ENCODE measurements around the gene LRP8.
A peak's percentile ranks its signal among the peaks of the same experiment; 100 is the strongest.

Gene LRP8

GRCh38 chr1:53304527-53304926 lies 23.3 kb downstream of the LRP8 start:
- DNase-seq (ENCODE audit: low read depth in 2 of 2) = no peak

DNA sequence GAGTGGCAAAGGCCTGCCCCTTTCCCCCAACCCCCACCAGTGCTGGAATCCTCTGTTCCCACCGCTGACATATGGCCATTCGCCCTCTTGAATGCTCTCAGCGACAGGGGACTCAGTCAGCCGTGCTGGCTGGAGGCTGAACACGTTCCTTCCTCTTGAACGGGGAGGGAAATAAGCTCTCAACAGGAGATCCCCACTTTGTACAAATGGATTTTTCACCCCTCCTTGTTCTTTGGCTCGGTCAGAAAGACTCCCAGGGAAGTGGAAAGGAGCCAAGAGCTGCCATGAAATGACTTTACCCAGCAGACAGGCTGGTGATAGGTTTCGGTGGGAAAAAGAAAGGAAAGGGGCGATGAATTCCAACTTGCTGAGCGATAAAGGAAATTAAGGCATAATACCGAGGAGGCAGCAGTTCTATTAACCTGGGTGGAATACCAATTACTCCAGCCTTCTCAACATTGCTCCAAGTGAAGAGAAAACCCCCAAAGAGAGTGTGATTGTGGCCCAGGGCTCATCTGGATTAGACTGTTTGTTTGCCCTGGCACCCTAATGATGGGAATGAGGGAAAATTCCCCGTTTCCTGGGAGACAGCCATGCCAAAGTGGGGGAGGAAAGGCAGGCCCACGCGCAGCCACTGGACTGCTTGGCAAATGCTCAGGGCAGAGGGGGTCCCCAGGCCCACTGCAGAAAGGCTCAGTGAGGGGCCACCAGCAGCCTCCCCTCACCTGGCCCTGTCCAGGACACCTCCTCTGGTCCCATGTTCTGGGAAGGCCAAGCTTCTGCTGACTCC lies 23.9 kb downstream of the LRP8 start:
- DNase-seq (ENCODE audit: low read depth in 2 of 2) = no peak

DNA sequence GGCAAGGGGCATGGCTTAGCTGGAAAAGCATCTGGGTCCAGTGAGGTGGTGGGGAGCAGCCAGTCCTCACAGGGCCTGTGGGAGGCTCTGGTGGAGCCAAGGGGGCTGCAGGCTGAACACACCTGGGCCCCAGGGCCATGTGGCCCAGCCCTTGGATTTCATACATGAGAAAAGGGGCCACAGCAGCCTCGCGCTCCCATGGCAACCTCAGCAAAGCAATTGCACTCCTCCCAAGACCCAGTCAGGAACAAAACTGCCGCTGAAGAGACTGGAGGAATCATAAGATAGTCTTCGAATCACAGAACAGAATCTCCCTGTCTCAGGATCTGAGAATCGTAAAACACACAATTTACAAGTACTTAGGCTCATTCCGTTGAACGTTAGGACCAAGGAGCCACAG lies 24.6 kb downstream of the LRP8 start:
- no peak for DNase-seq (ENCODE audit: low read depth in 2 of 2)

- no peak for DNase-seq (ENCODE audit: low read depth in 2 of 2)
These were observed 28.6 kb downstream of the LRP8 start for GRCh38 chr1:53299233-53299632.

DNA sequence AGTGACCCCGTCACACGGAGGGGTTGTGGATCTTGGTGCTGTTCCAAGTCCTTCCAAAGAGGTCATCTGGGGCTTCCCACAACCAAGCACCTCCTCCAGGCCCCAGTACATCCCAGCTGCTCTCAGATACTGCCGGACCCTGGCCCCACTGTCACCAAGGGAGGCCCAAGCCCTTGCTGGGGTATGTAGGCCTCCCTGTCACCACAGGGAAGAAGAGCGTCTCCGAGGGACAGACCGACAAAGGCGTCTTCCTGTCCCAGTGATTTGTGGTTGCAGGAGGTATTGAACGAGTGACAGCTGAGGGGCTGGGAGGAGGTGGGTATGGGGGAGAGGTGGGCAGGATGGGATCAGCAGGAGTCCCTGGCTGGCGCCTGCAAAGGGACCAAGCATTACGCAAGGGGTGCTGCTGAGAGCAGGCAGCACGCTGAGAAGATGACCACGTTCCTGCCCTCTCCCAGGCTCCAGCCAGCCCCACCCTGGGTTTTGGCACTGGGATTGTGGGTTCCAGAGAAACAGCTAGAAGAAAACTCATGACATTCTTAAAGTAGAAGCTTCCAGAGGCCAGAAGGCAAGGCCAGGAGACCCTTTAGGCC lies 29.7 kb downstream of the LRP8 start:
- no peak for DNase-seq (ENCODE audit: low read depth in 2 of 2)

DNA sequence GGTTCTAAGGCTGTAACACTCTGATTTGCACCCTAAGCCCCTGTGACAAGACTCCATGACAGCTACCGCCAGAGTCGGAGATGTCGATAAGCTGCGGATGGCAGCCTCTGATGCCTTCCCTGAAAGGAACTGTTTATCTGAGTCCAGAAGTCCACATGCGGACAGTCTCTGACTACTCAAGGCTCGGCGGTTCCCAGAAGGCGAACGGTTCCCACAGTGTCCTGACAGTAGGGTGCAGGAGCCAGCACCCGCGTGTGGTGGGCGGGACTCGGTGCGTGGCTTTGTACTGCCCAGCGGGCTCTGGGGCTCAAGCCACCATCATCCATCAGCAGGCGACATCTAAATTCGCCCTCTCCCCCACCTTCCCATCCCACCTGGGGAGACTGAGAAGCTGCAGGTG lies 30.7 kb downstream of the LRP8 start:
- no peak for DNase-seq (ENCODE audit: low read depth in 2 of 2)

DNA sequence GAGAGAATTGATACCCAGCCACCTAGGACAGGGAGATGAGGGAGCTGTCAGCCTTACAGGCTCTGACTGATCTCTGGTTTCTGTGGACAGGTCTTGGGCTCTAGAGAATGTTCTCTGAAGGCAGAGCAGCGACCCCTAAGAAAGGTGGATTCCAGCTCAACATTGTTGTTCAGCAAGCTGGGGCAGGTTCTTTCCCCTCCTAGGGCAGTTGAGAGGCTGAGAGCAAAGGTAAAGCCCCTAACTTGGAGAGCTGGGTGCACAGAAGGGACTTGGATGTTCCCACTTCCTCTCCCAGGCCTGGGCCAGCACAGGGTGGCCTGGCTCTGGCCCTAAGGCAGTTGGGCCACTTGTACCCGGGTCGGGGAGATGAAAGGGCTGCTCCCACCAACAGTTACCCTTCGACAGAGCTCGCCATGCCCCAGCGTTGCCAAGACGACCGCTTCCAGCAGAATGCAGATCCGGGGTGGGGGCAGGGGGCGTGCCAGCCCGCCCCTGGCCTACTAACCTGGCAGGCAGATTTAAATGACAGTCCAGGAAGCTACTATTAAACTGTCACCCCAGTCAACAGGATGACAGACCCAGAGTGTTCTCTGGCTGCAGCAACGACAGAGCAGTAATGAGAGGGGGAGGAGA lies 31.6 kb downstream of the LRP8 start:
- DNase-seq (ENCODE audit: low read depth in 2 of 2) = no peak

DNA sequence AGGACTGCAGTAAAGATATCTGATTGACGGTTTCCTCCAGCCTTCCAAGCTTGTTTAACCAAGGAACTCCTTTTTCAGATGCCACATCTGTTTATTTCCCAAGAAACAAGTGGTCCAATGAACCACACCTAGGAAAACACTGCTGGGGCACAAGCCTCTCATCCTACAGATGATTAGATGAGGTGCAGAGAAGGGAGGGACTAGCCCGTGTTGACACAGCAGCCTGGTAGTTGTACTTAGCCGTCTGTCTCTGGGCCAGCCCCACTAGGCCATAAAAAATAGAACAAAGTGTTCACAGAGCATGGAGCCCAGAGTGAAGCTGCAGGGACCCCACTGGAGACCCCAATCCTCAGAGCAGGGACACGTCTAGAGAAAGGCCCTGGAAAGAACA lies 32.1 kb downstream of the LRP8 start:
- DNase-seq (ENCODE audit: low read depth in 2 of 2) = no peak

DNA sequence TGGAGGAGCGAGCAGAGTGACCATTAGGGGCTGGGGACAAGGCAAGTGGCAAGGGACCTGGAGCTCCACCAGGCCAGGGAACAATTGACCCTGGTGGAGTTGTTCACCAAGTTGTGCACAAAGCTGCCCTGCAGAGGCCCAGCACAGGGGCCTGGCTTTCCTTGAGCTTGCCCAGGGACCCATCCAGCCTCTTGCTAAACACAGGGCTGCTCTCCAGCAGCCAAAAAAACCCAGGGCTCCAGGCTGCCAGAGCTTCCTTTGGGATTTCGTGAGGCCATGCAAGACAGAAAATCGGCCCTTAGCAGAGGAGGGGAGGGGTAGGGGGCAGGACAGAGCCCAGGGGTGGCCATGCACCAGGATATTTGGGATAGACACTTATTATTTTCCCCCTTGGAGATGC lies 32.6 kb downstream of the LRP8 start:
- no peak for DNase-seq (ENCODE audit: low read depth in 2 of 2)

DNA sequence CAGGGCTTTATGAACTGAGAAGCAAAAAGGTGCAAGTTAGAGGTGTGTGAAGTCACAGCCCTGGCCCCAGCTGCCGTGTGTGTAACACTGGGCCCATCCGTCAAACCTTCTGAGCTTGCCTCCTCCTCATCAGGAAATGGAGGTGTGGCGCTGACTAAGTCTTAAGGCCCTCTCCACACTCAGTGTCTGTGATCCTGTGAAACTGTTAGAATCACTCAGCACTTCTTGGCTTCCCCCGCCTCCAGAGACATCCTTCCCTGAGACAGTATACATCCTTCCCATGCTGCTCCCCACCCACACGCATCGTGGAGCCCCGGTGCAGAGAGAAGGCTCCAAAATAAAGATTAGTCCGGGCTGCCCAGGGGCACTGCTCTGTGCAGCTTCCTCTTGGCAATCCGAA lies 33.3 kb downstream of the LRP8 start:
- peak in 1 of 2 donors; percentile 5 for DNase-seq (ENCODE audit: low read depth in 2 of 2)

DNA sequence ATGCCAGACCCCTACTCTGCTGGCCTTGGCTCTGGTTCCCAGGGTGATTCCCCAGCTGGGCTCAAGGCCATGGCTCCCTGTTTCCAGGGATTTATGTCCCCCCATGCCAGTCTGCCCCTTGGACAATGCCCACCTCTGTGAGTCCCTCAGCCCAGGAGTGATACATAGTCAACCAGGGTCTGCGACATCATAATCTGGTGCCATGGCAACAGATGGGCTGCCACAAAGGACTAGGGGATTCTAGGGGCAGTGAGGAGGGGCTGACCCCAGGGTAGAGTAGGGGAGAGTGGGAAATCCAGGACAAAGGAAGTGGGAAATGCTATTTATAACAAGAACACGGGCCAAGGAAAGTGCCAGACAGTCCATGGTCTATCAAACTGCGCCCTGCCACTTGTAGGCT lies 33.8 kb downstream of the LRP8 start:
- no peak for DNase-seq (ENCODE audit: low read depth in 2 of 2)

- DNase-seq (ENCODE audit: low read depth in 2 of 2) = no peak
These were observed 34.7 kb downstream of the LRP8 start for GRCh38 chr1:53293123-53293522.

- no peak for DNase-seq (ENCODE audit: low read depth in 2 of 2)
These were observed 35.2 kb downstream of the LRP8 start for GRCh38 chr1:53292690-53293089.

DNA sequence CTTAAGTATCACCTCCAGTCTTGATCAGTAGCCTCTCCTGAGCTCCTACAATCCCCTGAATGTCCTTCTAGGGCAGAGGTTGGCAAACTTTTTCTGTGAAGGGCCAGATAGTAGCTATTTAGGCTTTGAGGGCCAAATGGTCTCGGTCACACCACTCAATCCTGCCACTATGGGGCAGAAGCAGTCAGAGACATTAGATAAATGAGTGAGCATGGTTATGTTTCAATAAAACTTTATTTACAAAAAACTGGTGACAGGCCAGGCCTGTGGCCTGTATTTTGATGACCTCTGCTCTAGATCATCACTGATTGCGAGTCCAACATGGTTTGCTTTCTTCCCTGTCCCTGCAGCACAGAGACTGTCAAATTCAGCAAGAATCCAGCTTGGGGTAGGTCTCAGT lies 36.3 kb downstream of the LRP8 start:
- no peak for DNase-seq (ENCODE audit: low read depth in 2 of 2)

DNA sequence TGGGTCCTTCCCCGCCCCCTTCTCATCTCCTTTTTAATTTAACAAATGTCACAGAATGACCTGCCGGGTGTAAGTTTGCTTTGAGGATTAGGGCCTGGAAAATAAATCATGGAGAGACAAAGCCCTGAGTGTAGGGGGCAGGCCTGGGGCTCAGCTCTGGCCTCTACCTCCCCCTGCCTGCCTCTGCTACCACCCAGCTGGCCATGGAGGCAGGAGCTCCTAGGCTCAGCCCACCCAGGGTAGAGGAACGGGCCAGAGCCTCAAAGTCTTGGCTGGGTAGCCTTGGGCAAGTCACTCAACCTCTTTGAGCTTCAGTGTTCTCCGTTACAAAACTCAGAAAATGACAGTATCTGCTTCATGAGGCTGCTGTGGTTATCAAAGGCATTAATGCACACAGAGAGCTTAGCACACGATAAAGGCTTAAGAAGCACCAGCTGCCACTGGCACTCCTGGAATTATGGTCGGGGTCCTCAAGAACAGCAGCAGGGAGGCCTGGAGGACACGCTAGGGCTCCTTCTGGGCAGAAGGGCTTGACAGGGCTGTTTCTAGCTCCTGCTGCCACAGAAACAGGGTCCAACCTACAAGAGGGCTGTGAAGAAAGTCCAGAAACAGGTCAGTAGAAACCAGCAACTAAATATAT lies 39.0 kb downstream of the LRP8 start:
- no peak for DNase-seq (ENCODE audit: low read depth in 2 of 2)

GRCh38 chr1:53288002-53288789 lies 39.7 kb downstream of the LRP8 start:
- DNase-seq (ENCODE audit: low read depth in 2 of 2) = no peak

GRCh38 chr1:53286955-53287354 lies 40.9 kb downstream of the LRP8 start:
- DNase-seq (ENCODE audit: low read depth in 2 of 2) = no peak

DNA sequence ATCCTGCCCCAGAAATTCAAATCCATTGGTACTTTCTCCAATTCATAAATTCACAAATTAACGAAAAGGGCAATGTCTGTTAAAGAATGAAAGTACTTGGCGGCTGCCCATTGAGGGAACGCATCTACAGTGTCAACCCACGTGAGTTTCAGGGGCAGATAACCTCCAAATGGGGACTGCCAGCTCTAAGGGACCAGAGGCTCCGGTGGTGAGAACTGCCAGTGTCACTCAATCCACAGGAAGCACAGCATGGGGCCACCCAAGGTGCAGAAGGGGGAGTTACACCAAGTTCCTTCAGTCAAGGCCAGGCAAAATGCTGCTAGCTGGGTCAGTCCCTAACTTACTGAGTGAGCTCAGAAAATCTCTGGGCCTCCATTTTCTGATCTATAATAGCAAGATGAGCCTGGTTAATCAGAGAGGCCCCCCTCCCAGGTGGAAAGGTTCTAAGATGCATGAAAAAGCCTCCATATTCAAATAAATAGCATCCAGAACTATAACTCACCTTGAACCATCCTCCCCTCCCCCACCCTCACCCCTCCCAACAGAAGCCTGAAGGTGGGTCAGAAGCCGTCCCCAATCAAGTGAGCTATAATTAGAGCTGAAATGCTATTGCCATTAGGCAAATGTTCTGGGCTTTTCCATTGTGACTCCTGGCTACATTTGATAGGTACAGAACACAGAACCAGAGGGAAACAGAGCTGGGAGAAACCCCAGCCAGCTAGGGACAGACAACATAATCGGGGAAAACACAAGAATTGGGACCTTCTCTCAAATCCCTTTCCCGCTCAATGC lies 41.7 kb downstream of the LRP8 start:
- DNase-seq (ENCODE audit: low read depth in 2 of 2) = no peak

DNA sequence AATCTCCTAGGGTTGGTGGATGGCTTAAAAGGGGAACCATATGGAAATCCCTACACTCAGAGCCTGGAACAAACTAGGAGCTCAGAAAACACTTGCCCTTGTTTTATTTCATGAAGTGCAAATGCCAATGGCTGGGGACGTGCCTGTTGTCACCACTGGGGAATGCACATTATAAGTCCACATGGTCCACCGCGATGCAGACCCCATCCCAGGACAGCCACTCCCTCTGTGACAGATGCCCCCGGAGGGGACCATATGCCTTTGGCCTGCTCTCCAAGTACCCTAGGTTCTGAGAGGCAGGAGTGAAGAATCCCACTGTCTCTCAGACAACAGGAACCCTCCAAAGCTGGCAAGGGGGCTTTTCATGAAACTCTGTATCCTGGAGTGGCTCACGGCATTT lies 42.3 kb downstream of the LRP8 start:
- DNase-seq (ENCODE audit: low read depth in 2 of 2) = no peak

- no peak for DNase-seq (ENCODE audit: low read depth in 2 of 2)
These were observed 43.4 kb downstream of the LRP8 start for GRCh38 chr1:53284224-53285020.

Measured in stimulated activated CD4-positive, alpha-beta T cell treated with anti-CD3 and anti-CD28 coated beads, Interleukin-1b, Interleukin-23, amount 100 ng/mL, for 1 hour (primary cell).